GM21526 (cell line): ENCODE measurements around the gene NDUFB3.

ENCODE experiments used
- ATAC-seq: cut with Tn5 transposase; IDR thresholded peaks from one replicate; pipeline ENCODE4 v1.9.1; 2021; ENCODE audit warnings: moderate library complexity; ENCODE audit not compliant: unreplicated experiment, low FRiP score

Gene NDUFB3

GRCh38 chr2:201127152-201127511 is 55.3 kb downstream of the NDUFB3 start:
- no peak for ATAC-seq

- no peak for ATAC-seq
Observed at GRCh38 chr2:201127570-201127969, 55.8 kb downstream of the NDUFB3 start.

- ATAC-seq: no peak
Observed at GRCh38 chr2:201128033-201128432, 56.2 kb downstream of the NDUFB3 start.

GRCh38 chr2:201128933-201129505 is 57.2 kb downstream of the NDUFB3 start:
- ATAC-seq: no peak

- no peak for ATAC-seq
Observed at GRCh38 chr2:201130524-201131186, 58.9 kb downstream of the NDUFB3 start.

GRCh38 chr2:201132518-201132917 is 60.7 kb downstream of the NDUFB3 start:
- no peak for ATAC-seq
